Measurements from ENCODE around the gene INPP5E.

The INPP5E gene

DNA sequence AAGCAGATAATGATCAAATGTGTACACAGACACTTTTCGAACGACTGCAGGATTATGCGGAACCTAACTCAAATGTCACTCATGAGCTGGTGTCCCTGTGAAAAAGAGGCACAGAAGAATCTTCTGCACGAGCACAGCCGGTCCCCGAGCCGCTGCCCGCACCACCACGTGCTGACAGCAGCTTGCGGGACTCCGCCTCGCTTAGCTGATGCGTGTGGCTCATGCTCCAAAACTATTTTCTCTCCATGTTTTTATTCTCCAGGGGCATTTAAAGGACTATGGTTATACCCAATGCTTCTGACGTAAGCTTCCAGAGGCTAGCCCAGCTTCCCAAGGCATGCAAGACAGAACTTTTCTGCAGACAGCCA lies 33.7 kb upstream of the INPP5E start:
- Histone ChIP-seq H3K36me3 (ENCODE audit: control insufficient read depth in 2 of 2, insufficient read depth in 1 of 2, low read length in 2 of 2) (peaks cover 7 to 99% of the 10 kb centered on the region in 2 experiments; a peak in 2 of 3 replicates), H3K4me1 (ENCODE audit: control insufficient read depth, insufficient read depth, low read length) (no peaks in the 10 kb centered on the region), H3K4me3 (ENCODE audit: low read depth, low read length) (no peak overlapping the region), H3K27ac (ENCODE audit: extremely low read depth, low read depth, low read length) (no peak overlapping the region), H3K9me3 (ENCODE audit: control insufficient read depth, insufficient read depth, low read depth, low read length) (no peaks in the 10 kb centered on the region)
- ChIA-PET CTCF (interaction anchor here (4.1 kb wide), 1 partner anchor 34 kb away, joined by 17 read pairs; the partner anchor contains the start of gene INPP5E), POLR2A (interaction anchor here (1.2 kb wide), 1 partner anchor 15 kb away, joined by 4 read pairs; no protein-coding TSS in a partner anchor)
- no peak for TF ChIP-seq ZNF404 (tag by site-specific recombination; IDR thresholded peaks at IDR 0.05)
- no peak for TF ChIP-seq KLF1 (tag by site-specific recombination; IDR thresholded peaks at IDR 0.05)
- TF ChIP-seq ZNF558 (tag by site-specific recombination; IDR thresholded peaks at IDR 0.05): no peak
- TF ChIP-seq ZNF184 (tag by site-specific recombination; IDR thresholded peaks at IDR 0.05): no peak
- no peak for TF ChIP-seq ZNF121 (tag by site-specific recombination; IDR thresholded peaks at IDR 0.05)
- TF ChIP-seq IKZF3 (tag by site-specific recombination; IDR thresholded peaks at IDR 0.05): no peak

GRCh38 chr9:136472640-136473353 lies 33.2 kb upstream of the INPP5E start:
- POLR2A ChIA-PET: no interaction called here
- CTCF ChIA-PET: interaction anchor here (1.1 to 4.1 kb wide), 2 partner anchors 32 to 33 kb away, joined by 5 to 17 read pairs; partner anchors contain the start of gene INPP5E
- peaks cover 7 to 99% of the 10 kb centered on the region in 2 experiments; a peak in 2 of 3 replicates for H3K36me3 ChIP-seq (ENCODE audit: control insufficient read depth in 2 of 2, insufficient read depth in 1 of 2, low read length in 2 of 2)

DNA sequence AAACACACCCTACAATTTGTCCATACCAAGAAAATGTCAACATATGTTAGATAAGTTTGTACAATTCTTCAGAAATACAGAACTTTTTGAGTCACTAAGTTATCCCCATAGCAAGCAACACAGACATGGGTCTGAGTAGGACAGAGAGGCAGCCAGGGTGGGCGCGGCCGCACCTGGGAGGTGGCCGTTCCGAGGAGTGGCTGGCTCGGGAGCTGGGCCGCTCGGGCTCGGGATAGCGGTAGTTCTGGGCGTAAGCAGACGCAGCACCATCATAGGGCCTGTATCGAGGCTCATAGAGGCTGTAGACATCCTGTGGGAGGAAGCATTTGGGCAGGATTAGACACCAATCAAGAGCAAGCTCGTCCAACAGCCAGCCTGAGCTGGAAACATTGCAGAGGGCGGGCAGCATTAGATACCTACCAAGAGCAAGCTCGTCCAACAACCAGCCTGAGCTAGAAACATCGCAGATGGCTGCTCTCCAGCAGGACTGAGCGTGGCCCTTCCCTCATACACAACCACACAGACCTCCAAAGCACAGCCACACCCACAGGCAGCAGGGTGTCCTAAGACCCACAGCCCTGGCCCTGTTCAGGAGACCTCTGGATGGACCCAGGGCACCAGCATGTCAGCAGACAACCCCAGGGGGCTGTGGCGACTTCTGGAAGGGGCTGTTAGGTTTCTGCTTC lies 32.3 kb upstream of the INPP5E start:
- Histone ChIP-seq H3K9me3 (ENCODE audit: control insufficient read depth, insufficient read depth, low read depth, low read length) (no peaks in the 10 kb centered on the region), H3K4me1 (ENCODE audit: control insufficient read depth, insufficient read depth, low read length) (no peaks in the 10 kb centered on the region), H3K36me3 (ENCODE audit: control insufficient read depth in 2 of 2, insufficient read depth in 1 of 2, low read length in 2 of 2) (peaks cover 12 to 98% of the 10 kb centered on the region in 2 experiments), H3K27ac (ENCODE audit: extremely low read depth, low read depth, low read length) (0 out of 2 replicates have a peak overlapping the region, but pooled peaks have one; percentile 0), H3K4me3 (ENCODE audit: low read depth, low read length) (no peak overlapping the region)
- TF ChIP-seq ZNF341 (tag by site-specific recombination; IDR thresholded peaks at IDR 0.05; ENCODE audit: low read depth): no peak
- no peak for TF ChIP-seq ZNF184 (tag by site-specific recombination; IDR thresholded peaks at IDR 0.05)
- TF ChIP-seq, protein P1, sequence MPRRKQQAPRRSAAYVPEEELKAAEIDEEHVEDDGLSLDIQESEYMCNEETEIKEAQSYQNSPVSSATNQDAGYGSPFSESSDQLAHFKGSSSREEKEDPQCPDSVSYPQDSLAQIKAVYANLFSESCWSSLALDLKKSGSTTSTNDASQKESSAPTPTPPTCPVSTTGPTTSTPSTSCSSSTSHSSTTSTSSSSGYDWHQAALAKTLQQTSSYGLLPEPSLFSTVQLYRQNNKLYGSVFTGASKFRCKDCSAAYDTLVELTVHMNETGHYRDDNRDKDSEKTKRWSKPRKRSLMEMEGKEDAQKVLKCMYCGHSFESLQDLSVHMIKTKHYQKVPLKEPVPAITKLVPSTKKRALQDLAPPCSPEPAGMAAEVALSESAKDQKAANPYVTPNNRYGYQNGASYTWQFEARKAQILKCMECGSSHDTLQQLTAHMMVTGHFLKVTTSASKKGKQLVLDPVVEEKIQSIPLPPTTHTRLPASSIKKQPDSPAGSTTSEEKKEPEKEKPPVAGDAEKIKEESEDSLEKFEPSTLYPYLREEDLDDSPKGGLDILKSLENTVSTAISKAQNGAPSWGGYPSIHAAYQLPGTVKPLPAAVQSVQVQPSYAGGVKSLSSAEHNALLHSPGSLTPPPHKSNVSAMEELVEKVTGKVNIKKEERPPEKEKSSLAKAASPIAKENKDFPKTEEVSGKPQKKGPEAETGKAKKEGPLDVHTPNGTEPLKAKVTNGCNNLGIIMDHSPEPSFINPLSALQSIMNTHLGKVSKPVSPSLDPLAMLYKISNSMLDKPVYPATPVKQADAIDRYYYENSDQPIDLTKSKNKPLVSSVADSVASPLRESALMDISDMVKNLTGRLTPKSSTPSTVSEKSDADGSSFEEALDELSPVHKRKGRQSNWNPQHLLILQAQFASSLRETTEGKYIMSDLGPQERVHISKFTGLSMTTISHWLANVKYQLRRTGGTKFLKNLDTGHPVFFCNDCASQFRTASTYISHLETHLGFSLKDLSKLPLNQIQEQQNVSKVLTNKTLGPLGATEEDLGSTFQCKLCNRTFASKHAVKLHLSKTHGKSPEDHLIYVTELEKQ (tag by site-specific recombination; IDR thresholded peaks at IDR 0.05; ENCODE audit: borderline replicate concordance): no peak
- TF ChIP-seq ZNF24 (tag by site-specific recombination; IDR thresholded peaks at IDR 0.05): no peak
- no peak for TF ChIP-seq GFI1B (tag by site-specific recombination; IDR thresholded peaks at IDR 0.05)
- TF ChIP-seq KLF16 (tag by site-specific recombination; IDR thresholded peaks at IDR 0.05): no peak
- TF ChIP-seq ZNF335 (tag by site-specific recombination; conservative IDR thresholded peaks at IDR 0.05): peak; percentile 38; the same call in 1 of the 2 replicates
- TF ChIP-seq ZNF366 (tag by site-specific recombination; conservative IDR thresholded peaks at IDR 0.05): no peak
- ChIA-PET CTCF (interaction anchor here (0.7 to 1.1 kb wide), 2 partner anchors 32 to 72 kb away, joined by 3 to 5 read pairs; no protein-coding TSS in a partner anchor), POLR2A (interaction anchor here (0.5 to 1.9 kb wide), 2 partner anchors 8 to 11 kb away, joined by 3 to 5 read pairs; no protein-coding TSS in a partner anchor)

More at GRCh38 chr9:136472640-136473353, 33.2 kb upstream of the INPP5E start:
- no peak overlapping the region for H3K4me3 ChIP-seq (ENCODE audit: low read depth, low read length)
- peak overlapping the region; percentile 0; the same call in 1 of the 2 replicates for H3K27ac ChIP-seq (ENCODE audit: extremely low read depth, low read depth, low read length)
- H3K4me1 ChIP-seq (ENCODE audit: control insufficient read depth, insufficient read depth, low read length): no peaks in the 10 kb centered on the region
- H3K9me3 ChIP-seq (ENCODE audit: control insufficient read depth, insufficient read depth, low read depth, low read length): no peaks in the 10 kb centered on the region
- no peak for TF ChIP-seq ZNF248 (tag by site-specific recombination; IDR thresholded peaks at IDR 0.05)
- no peak for TF ChIP-seq ZNF366 (tag by site-specific recombination; conservative IDR thresholded peaks at IDR 0.05)
- no peak for TF ChIP-seq ZNF362 (tag by site-specific recombination; IDR thresholded peaks at IDR 0.05)
- TF ChIP-seq ZFP41 (tag by site-specific recombination; IDR thresholded peaks at IDR 0.05; ENCODE audit: borderline replicate concordance): no peak
- TF ChIP-seq KLF8 (tag by site-specific recombination; IDR thresholded peaks at IDR 0.05): no peak
- no peak for TF ChIP-seq ZNF561 (tag by site-specific recombination; IDR thresholded peaks at IDR 0.05; ENCODE audit: borderline replicate concordance)
- no peak for TF ChIP-seq SETDB1 (IDR thresholded peaks at IDR 0.05; ENCODE audit: insufficient read length, low read length)
- TF ChIP-seq KLF16 (tag by site-specific recombination; IDR thresholded peaks at IDR 0.05): no peak
- no peak for TF ChIP-seq ZNF514 (tag by site-specific recombination; IDR thresholded peaks at IDR 0.05)
- TF ChIP-seq ZNF610 (tag by site-specific recombination; IDR thresholded peaks at IDR 0.05; ENCODE audit: borderline replicate concordance): no peak
- no peak for TF ChIP-seq EGR2 (tag by site-specific recombination; IDR thresholded peaks at IDR 0.05; ENCODE audit: low read depth)
- no peak for TF ChIP-seq ZNF138 (tag by site-specific recombination; IDR thresholded peaks at IDR 0.05; ENCODE audit: borderline replicate concordance)
- no peak for TF ChIP-seq HOXA7 (CRISPR knock-in tag; IDR thresholded peaks at IDR 0.05; ENCODE audit: borderline replicate concordance)
- TF ChIP-seq ZNF701 (tag by site-specific recombination; IDR thresholded peaks at IDR 0.05): no peak
- TF ChIP-seq ZNF24 (tag by site-specific recombination; IDR thresholded peaks at IDR 0.05): no peak
- TF ChIP-seq ZNF16 (tag by site-specific recombination; IDR thresholded peaks at IDR 0.05; ENCODE audit: low read depth): no peak
- no peak for TF ChIP-seq ZNF560 (tag by site-specific recombination; IDR thresholded peaks at IDR 0.05; ENCODE audit: borderline replicate concordance)

All from HEK293 (cell line).